ENCODE data around the gene TMEM168. TPM values are rescaled to one million over a fixed set of nuclear protein-coding genes. Genes with fewer than 3 reads are reported as not detected.

The TMEM168 gene
- total RNA-seq, 1 experiment from 2014 or later: 11.2 TPM

DNA sequence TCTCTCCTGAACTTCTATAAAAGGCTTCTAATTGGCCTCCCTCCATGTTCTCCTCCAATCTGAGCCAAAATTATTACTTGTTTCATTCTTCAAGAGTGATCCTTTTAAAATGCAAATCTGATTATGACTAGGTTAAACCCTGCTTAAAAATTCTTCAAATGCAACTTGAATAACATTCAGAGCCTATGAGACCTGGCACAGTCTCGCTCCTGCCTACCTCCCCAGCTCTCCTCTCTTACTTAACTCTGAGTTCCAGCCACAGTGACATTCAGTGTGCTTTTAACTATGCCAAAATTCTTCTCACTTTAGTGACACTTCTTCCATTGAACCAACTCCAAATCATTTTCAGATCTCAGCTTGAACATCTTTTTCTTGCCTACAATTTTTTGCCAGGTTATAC is 68.8 kb downstream of the TMEM168 start (continued):
- no peak for TF ChIP-seq MXD4 (CRISPR knock-in tag; IDR thresholded peaks at IDR 0.05; ENCODE audit: borderline replicate concordance)

DNA sequence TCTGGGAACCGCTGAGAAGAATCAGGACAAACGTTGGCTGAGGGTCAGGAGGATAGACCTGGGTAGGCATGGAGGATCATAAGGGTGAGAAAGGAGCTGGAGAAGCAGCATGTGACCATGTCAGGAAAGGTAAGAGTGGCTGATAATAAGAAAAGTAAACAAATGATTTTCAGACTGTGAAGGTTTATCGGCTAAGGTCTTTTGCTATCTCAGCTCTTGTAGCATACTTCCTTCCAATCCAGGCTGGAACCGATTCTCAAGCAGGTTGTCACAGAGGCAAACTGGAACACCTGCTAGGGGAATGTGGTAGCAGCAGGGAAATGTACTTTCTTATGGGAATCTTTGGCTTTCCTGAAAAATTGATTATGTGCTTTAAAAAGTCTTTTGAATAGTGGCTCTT is 74.7 kb downstream of the TMEM168 start:
- DNase-seq (ENCODE audit: low spot score) (no peak), ATAC-seq (no peak)
- CTCF ChIA-PET: no interaction called here
- H3K4me1 Mint-ChIP-seq: no peaks in the 10 kb centered on the region
- peaks cover 7% of the 10 kb centered on the region for H3K9me3 Mint-ChIP-seq
- TF ChIP-seq NR2C2 (CRISPR knock-in tag; IDR thresholded peaks at IDR 0.05) (no peak), IRF2 (CRISPR knock-in tag; IDR thresholded peaks at IDR 0.05; ENCODE audit: borderline replicate concordance, low read depth) (no peak), SP1 (CRISPR knock-in tag; conservative IDR thresholded peaks at IDR 0.05) (no peak), SMAD3 (CRISPR knock-in tag; IDR thresholded peaks at IDR 0.05; ENCODE audit: borderline replicate concordance) (no peak), ESRRA (CRISPR knock-in tag; IDR thresholded peaks at IDR 0.05; ENCODE audit: borderline replicate concordance) (no peak), KAT7 (CRISPR knock-in tag; IDR thresholded peaks at IDR 0.05; ENCODE audit: borderline replicate concordance) (no peak)
- TF ChIP-seq, protein P1, sequence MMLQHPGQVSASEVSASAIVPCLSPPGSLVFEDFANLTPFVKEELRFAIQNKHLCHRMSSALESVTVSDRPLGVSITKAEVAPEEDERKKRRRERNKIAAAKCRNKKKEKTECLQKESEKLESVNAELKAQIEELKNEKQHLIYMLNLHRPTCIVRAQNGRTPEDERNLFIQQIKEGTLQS (CRISPR knock-in tag; conservative IDR thresholded peaks at IDR 0.05): no peak
- TF ChIP-seq, protein P2, sequence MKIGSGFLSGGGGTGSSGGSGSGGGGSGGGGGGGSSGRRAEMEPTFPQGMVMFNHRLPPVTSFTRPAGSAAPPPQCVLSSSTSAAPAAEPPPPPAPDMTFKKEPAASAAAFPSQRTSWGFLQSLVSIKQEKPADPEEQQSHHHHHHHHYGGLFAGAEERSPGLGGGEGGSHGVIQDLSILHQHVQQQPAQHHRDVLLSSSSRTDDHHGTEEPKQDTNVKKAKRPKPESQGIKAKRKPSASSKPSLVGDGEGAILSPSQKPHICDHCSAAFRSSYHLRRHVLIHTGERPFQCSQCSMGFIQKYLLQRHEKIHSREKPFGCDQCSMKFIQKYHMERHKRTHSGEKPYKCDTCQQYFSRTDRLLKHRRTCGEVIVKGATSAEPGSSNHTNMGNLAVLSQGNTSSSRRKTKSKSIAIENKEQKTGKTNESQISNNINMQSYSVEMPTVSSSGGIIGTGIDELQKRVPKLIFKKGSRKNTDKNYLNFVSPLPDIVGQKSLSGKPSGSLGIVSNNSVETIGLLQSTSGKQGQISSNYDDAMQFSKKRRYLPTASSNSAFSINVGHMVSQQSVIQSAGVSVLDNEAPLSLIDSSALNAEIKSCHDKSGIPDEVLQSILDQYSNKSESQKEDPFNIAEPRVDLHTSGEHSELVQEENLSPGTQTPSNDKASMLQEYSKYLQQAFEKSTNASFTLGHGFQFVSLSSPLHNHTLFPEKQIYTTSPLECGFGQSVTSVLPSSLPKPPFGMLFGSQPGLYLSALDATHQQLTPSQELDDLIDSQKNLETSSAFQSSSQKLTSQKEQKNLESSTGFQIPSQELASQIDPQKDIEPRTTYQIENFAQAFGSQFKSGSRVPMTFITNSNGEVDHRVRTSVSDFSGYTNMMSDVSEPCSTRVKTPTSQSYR (CRISPR knock-in tag; IDR thresholded peaks at IDR 0.05): no peak
- TF ChIP-seq, protein P3, sequence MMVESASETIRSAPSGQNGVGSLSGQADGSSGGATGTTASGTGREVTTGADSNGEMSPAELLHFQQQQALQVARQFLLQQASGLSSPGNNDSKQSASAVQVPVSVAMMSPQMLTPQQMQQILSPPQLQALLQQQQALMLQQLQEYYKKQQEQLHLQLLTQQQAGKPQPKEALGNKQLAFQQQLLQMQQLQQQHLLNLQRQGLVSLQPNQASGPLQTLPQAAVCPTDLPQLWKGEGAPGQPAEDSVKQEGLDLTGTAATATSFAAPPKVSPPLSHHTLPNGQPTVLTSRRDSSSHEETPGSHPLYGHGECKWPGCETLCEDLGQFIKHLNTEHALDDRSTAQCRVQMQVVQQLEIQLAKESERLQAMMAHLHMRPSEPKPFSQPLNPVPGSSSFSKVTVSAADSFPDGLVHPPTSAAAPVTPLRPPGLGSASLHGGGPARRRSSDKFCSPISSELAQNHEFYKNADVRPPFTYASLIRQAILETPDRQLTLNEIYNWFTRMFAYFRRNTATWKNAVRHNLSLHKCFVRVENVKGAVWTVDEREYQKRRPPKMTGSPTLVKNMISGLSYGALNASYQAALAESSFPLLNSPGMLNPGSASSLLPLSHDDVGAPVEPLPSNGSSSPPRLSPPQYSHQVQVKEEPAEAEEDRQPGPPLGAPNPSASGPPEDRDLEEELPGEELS (CRISPR knock-in tag; IDR thresholded peaks at IDR 0.05): no peak
- TF ChIP-seq, protein P4, sequence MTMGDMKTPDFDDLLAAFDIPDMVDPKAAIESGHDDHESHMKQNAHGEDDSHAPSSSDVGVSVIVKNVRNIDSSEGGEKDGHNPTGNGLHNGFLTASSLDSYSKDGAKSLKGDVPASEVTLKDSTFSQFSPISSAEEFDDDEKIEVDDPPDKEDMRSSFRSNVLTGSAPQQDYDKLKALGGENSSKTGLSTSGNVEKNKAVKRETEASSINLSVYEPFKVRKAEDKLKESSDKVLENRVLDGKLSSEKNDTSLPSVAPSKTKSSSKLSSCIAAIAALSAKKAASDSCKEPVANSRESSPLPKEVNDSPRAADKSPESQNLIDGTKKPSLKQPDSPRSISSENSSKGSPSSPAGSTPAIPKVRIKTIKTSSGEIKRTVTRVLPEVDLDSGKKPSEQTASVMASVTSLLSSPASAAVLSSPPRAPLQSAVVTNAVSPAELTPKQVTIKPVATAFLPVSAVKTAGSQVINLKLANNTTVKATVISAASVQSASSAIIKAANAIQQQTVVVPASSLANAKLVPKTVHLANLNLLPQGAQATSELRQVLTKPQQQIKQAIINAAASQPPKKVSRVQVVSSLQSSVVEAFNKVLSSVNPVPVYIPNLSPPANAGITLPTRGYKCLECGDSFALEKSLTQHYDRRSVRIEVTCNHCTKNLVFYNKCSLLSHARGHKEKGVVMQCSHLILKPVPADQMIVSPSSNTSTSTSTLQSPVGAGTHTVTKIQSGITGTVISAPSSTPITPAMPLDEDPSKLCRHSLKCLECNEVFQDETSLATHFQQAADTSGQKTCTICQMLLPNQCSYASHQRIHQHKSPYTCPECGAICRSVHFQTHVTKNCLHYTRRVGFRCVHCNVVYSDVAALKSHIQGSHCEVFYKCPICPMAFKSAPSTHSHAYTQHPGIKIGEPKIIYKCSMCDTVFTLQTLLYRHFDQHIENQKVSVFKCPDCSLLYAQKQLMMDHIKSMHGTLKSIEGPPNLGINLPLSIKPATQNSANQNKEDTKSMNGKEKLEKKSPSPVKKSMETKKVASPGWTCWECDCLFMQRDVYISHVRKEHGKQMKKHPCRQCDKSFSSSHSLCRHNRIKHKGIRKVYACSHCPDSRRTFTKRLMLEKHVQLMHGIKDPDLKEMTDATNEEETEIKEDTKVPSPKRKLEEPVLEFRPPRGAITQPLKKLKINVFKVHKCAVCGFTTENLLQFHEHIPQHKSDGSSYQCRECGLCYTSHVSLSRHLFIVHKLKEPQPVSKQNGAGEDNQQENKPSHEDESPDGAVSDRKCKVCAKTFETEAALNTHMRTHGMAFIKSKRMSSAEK (CRISPR knock-in tag; IDR thresholded peaks at IDR 0.05; ENCODE audit: borderline replicate concordance): no peak
- TF ChIP-seq, protein P5, sequence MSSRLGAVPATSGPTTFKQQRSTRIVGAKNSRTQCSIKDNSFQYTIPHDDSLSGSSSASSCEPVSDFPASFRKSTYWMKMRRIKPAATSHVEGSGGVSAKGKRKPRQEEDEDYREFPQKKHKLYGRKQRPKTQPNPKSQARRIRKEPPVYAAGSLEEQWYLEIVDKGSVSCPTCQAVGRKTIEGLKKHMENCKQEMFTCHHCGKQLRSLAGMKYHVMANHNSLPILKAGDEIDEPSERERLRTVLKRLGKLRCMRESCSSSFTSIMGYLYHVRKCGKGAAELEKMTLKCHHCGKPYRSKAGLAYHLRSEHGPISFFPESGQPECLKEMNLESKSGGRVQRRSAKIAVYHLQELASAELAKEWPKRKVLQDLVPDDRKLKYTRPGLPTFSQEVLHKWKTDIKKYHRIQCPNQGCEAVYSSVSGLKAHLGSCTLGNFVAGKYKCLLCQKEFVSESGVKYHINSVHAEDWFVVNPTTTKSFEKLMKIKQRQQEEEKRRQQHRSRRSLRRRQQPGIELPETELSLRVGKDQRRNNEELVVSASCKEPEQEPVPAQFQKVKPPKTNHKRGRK (CRISPR knock-in tag; IDR thresholded peaks at IDR 0.05; ENCODE audit: borderline replicate concordance): no peak
- TF ChIP-seq, protein P6, sequence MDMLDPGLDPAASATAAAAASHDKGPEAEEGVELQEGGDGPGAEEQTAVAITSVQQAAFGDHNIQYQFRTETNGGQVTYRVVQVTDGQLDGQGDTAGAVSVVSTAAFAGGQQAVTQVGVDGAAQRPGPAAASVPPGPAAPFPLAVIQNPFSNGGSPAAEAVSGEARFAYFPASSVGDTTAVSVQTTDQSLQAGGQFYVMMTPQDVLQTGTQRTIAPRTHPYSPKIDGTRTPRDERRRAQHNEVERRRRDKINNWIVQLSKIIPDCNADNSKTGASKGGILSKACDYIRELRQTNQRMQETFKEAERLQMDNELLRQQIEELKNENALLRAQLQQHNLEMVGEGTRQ (CRISPR knock-in tag; IDR thresholded peaks at IDR 0.05): no peak
- TF ChIP-seq, protein P7, sequence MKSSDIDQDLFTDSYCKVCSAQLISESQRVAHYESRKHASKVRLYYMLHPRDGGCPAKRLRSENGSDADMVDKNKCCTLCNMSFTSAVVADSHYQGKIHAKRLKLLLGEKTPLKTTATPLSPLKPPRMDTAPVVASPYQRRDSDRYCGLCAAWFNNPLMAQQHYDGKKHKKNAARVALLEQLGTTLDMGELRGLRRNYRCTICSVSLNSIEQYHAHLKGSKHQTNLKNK (CRISPR knock-in tag; IDR thresholded peaks at IDR 0.05): no peak
- POLR2A ChIA-PET: no interaction called here
- H3K4me3 Mint-ChIP-seq: no peak overlapping the region
- H3K27ac Mint-ChIP-seq: no peak overlapping the region
- no peaks in the 10 kb centered on the region for H3K36me3 Mint-ChIP-seq
- no peaks in the 10 kb centered on the region for H3K27me3 Mint-ChIP-seq (ENCODE audit: low read depth)
